ENCODE measurements around the gene NKAPD1.
"Not testable (repeated sequence)": the region's sequence is repeated elsewhere in the genome, so short reads cannot be mapped to it uniquely, and the experiment has no call there.

NKAPD1 gene

DNA sequence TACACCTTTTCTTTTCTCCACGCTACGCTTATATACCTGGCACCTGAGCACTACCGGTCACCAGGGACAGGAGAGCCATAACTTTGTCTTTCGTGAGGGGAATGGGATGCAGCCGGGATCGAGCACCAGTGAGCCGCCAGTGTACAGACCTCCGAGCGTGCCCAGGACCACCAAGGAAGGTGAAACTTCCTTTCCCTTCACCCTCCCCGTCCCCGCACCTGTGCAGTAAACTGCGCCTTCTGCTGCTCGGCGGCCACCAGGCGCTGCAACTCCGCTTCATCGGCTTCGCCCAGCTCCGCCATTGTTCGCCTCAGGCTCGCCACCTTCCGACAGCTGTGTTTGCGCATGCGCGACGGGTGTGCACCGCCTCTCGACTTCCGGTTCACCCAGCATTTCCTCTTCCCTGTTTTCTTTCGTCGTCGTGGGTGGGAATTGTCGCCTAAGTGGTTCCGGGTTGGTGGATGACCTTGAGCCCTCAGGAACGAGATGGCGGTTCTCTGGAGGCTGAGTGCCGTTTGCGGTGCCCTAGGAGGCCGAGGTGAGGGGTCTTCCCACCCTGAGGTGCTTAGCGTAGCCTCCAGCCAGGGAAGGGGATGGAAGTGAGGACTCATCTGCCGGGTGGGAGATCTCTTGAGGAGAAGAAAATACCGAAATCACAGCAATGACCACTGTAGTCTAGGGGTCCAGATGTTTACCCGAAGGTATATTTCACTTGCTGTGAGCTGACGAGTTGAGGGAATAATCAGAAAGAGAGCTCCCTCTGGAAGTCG lies 12.5 kb downstream of the NKAPD1 start, which contains the start of the genes SDHD and TIMM8B:
Gene SDHD (plus strand): TSS at position 452 of the 770 bp plus-strand sequence. CDS start 35 bp downstream, at position 487.
Gene TIMM8B (minus strand): TSS at position 335 of the 770 bp plus-strand sequence. CDS start 33 bp downstream, at position 302.
- peak; percentile 96 for DNase-seq

DNA sequence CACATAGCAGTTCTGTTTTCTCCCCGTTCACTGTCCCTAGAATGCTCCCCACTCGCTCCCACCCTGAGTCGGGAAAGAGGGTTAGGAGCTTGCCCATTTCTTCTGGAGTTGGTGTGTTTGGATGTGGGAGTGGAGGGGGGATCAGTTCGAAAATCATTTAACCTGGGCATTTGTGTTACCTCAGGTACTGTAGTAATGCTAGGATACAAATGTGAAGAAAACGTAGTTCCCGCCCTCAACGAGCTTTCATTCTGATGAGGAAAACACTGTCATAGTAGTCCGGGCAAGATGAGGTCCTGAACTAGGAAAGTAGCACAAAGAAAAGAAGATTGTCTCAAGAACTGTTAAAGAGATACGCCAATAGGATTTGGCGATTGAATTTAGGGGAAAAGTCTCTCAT lies 13.1 kb downstream of the NKAPD1 start:
- no peak for DNase-seq

DNA sequence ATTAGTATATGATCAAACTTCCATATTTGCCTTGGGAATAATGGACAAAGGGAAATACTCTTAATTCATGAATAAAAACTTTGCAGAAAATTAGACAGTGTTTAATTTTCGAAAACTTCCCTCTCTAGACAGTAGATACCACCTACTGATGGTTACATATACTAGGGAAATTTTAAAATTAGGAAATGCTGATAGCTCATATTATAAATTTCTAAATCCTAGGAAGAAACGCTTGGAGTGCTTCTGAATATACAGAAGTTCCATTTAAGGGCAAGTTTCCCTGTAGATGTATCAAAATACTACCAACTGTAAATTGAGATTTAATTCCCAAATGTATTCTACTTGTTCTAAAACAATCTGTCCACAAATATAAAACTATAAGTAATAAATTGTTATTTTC lies 21.2 kb downstream of the NKAPD1 start:
- not testable (repeated sequence) for DNase-seq

DNA sequence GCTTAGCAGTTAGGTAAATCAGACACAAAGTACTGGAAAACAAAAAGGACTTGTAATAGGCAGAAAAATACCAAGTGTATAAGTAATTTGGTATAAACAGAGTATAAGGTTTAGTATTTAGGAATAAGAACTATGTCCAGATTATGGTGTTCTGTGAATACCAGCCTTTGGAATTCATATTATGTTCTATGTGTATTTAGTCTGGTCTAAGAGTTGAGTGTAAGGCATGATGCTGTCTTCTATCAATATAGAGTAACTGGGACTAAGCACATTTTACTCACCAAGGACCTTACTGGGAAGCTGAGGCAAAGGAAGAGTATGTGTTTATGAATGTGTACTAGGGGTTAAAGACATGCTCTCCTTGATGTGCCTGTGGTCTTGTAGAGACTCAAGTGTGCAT lies 22.1 kb downstream of the NKAPD1 start:
- no peak for DNase-seq

DNA sequence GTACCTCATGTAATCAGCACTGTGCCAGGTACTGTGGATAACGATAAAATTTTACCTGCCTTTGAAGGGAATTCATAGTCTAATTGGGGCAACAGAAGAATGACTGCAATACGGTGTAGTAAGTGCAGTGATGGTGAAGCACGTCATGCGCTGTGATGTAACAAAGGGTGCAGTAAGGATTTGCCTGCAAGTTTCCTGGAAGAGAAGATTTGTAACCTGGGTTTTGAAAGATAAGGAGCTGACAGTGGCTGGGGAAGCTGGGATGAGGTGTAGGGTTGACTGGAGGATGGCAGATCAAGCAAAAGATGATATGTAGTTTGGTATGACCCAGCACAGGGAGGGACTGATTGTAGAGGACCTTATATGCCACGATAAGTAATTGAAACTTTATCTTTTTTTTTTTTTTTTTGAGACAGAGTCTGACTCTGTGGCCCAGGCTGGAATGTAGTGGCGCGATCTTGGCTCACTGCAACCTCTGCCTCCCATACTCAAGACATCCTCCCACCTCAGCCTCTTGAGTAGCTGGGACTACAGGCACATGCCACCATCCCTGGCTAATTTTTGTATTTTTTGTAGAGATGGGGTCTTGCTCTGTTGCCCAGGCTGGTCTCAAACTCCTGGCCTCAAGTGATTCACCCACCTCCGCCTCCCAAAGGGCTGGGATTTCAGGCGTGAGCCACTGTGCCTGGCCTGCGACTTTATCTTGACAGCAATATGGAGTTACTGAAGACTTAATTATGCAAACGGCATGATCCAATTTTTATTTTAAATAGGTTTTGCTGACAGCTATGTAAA lies 23.8 kb downstream of the NKAPD1 start:
- DNase-seq, result no peak

DNA sequence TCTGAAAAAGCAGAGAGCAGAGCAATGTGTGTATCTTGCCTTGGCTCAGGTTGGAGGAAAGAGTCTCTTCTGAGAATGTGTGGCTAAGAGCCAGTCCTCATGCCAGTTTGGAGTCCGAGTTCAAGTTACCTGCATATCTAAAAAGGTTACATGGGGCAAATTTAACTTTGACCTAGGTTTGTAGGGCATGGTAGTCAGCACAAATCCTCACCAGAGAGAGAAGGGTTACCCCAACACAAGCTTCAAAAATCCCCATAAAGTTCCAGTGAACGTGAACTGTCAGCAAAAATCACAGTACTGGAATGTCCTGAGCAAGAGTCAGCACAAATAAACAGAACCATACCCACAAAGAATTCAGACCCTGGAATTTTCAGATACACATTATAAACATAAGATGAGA lies 26.4 kb downstream of the NKAPD1 start:
- DNase-seq, result no peak

DNA sequence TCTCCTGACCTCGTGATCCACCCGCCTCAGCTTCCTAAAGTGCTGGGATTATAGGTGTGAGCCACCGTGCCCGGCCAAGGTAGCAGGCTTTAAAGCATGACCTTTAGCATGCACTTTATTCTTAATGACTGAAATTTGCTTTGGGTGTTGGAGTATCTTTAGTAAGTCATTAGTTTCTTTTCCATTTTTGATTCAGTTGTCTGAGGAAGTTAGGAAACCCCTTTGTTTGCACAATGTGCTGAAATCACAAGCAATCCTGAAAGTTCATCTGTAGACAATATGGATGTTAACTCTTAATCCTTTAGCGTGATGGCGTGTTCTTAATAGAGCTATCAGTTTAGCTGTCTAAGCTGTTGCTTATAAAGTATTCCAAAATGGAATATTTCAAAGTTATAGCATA lies 29.3 kb downstream of the NKAPD1 start:
- no peak for DNase-seq

DNA sequence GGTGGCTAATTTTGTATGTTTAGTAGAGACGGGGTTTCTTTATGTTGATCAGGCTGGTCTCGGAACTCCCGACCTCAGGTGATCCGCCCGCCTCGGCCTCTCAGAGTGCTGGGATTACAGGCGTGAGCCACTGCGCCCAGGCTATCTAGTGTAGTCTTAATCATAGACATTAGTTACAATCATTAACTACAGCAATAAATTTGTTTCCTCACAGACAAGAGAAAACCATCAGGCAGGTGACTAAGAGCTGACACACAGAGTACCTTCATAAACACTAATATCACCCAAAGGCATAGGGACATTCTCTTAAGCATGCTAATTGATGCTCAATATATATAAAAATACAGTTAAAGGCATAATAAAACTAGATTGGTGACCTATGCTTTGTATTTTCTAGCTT lies 32.0 kb downstream of the NKAPD1 start:
- no peak for DNase-seq

DNA sequence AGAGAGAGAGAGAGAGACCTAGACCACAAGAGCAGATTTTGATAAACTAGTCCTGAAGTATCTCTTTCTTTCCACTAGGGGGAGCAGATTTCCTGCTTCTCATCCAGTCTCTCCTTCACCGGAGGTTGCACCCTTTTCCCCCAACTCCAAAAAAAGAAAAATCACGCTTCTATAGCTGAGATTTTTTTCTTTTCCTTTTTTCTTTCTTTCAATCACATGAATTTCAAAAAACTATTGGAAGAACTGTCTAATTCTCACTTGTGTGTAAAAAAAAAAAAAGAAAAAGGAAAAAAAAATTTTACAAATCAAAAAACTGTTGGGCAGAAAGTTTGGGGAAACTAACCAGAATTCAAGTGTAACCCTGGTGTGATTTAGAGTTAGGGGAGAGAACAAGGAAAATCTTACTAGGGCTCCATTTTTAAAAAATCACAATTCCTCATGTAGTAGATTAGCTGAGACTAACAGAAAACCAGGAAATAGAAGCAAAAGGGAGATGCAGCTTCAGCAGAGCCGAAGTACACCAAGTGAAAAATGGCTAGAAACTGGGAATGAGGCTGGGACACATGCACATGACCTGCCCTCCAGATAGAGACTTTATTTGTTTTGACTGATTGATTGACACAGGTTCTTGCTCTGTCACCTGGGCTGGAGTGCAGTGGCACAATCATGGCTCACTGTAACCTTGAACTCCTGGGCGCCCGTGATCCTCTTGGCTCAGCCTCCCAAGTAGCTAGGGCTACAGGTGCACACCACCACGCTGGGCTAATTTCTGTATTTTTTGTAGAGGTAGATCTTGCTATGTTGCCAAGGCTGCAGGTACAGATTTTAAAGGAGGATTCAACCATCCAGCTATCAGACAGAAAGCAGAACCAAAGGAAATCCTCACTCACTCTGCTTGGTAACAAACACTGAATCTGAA lies 39.7 kb downstream of the NKAPD1 start:
- no peak for DNase-seq

DNA sequence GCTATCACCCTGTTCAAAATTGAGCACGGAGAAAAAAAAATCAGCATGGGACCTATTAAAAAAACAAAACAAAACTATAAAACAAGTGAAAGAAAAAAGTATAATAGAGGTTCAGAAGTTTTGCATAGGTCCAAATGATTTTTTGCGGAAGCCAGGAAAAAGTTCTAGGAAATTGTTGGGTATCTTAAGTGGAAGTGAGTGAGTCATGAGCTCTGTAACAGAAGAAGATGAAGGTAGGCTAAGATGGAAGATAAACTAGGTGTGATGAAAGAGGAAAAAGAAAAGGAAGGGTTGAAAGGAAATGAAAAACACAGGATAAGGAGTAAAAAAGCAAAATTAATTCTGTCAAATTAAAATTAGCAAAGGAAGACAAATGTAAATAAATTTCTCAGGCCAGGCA lies 40.4 kb downstream of the NKAPD1 start:
- DNase-seq, result no peak

DNA sequence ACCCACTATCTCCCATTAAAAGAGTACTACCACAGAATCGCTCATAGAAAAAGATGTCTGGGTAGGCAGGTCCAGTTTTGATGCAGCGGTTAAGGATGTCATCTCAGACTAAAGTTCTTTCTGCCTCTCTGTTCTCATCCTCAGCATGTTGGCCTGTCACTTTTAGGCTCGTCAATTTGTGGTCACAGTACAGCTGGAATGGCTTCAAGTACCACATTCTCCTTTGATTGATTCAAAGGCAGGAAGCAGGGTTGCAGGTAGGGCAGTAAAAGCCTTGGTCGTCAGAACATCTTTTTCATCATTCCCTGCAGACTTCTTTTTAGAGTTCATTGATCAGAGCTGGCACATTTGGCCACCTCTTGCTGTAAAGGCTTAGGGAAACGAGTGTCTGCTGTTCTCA lies 41.3 kb downstream of the NKAPD1 start:
- no peak for DNase-seq

DNA sequence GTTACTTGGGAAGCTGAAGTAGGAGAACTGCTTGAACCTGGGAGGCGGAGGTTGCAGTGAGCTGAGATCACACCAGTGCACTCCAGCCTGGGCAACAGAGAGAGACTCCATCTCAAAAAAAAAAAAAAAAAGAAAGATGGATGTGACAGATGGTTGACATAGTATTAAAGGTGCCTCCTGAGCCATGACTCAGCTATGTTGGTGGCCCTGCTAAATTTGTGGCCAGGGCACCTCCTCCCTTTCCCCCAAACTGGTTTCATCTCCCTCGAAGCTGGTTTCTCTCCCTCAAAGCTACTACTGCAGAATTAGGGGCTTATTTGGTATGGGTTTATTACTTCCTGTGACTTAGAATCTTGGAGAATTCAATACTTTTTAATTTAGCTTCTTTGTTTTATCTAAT lies 44.1 kb downstream of the NKAPD1 start:
- no peak for DNase-seq

DNA sequence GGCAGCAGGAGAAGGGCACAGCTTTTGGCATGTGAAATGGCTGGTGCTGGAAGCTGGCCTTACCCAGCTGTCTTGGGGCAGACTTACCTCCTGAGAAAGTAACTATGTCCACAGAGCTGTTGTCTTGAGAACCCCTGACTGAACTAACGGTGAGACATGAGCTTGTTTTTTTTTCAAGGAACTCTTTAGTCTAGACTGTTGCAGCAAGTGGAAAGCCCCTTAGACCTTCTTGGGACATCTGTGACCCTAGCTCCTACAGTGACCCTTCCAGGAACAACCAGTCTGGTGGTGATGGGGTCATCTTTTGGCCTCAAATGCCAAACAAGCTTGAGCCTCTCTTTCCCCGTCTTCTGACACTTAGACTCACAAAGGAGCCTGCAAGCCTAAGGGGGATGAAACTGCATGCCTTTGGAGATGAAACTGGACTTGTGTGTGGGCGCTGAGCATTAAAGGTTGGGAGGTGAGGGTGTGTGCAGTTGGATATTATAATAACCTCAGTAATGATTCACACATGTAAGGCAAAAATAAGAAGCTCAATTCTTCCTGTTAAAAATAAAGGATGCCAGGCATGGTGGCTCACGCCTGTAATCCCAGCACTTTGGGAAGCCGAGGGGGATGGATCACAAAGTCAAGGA lies 48.0 kb downstream of the NKAPD1 start:
- DNase-seq, result no peak

DNA sequence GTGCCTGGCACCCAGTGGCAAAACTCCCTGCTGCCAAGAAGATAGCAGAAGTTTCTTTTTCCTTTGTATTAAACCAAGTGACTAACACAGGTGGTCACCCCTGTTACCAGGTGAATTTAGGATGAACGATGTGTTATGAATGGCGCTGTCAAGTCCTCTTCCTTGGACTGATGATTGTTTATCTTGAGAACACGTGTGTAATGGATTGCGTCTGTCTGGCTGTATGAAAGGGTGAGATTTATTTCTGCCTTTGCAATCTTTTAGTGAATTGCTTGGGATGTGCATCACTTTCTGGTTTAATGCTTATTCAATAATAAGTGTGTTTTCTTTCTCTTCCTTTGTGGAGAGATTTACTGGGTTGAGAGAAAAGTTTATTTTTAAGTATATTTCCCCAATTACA lies 49.0 kb downstream of the NKAPD1 start:
- no peak for DNase-seq

DNA sequence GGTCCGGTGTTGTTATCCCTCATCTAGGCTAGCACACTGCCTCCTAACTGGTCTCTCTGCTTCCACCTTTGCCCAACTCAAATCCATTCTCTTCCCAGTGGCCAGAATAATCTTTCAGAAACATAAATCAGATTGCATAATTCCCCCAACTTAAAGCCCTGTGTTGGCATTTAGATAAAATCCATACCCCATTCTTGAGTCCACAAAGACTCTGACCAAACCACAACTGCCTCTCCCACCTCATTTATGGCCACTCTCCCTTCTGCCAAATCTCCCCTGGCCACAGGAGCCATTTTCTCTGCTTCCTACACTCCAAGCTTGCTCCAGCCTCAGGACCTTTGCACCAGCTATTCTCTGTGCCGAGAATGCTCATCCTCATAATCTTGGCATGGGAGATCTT lies 53.0 kb downstream of the NKAPD1 start:
- DNase-seq, result no peak

DNA sequence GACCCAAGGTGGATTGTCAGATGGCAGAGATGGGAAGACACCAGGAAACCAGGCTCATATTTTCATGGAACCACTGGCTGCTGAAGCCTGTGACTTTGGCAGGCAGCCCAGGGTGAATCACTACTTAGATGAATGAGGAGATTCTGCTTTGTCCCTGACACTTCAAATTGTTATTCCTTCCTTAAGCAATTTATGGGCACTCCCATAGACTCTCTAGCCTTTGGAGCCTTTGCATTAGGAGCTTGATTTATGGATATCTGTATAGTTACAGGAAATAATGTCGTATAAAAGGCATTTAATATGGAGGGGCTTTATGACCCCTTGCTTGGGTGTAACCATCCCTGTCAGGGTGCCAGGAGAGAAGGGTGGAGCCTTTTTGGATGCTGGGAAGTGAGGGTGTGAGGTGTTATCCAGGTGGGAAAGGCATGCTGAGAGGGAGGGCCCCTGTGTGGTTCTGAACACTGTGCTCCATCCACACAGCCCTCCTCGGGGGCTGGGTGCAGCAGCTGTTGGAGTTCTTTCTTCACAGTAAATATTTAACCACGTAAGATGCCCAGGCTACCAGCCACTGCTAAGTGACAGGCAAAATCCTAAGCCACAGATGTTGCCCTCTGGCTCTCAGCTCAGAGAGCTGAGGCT lies 54.5 kb downstream of the NKAPD1 start:
- DNase-seq, result no peak

DNA sequence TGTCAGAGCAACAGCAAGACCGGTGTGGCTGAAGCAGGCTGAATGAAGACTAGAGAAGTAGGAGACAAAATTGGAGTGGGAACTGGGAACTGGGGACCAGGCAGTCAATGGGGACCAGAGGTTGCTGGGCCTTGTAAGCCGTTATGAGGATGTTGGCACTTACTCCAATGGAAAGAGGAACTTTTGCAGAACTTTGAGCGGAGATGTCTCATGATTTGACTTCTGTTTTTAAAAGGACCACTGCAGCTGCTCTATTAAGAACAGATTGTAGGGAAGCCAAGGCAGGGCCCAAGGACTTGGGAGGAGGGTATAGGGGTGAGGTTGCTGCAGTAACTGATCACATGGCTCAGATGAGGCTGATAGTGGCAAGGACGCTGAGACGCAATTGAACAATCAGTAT lies 55.6 kb downstream of the NKAPD1 start:
- DNase-seq, result no peak

DNA sequence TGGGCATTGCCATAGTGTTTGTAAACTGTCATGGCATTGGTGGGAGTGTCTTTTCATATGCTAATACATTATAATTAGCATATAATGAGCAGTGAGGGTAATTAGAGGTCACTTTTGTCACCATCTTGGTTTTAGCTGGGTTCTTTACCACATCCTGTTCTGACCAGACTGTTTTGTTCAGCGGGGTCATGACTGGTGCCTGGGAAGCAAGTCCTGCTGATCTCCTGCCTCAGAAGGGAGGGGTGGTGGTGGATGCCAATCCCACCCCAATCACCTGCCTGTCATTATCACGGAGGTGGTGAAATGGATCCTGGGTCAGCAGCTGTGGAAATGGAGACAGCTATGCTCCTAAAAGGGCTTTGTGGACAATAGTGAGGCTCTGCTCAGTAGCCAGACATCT lies 58.6 kb downstream of the NKAPD1 start:
- DNase-seq, result no peak

DNA sequence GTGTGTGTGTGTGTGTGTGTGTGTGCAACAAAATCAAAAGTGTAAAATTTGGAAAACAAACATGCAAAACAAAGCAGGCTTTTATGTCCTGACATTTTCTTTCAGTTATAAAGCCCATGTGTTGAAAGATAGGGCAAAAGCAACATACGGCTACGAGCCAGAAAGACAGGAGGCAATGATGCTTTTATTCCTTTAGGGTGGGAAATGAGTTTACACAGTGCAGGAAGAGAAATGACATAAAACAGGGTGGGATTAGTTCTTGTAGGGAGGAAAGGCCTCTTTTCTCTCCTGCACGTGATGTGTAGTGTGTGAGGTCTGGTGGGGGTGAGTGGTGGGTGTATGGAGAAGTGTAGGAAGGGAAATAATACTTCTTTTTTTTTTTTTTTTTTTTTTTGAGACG lies 60.4 kb downstream of the NKAPD1 start:
- DNase-seq, result no peak

Data from stimulated activated CD4-positive, alpha-beta T cell treated with anti-CD3 and anti-CD28 coated beads, Interleukin-1b, Interleukin-23, amount 100 ng/mL, for 48 hours (primary cell).